Stomach (tissue), 4 donors: ENCODE results near the gene CRAMP1.

Experiments used
- EP300 ChIP-seq: sonication (generic); formaldehyde crosslinking; IDR thresholded peaks from one replicate; pipeline ENCODE4 v1.6.1; 2017; ENCODE audit warnings: antibody characterized with exemption
- TF ChIP-seq, protein P1 (sequence below), 7 experiments: fragments of 450-650 bp in 4 of 7; fragments of 200-600 bp in 3 of 7; sonication (generic) in 3 of 7; IDR thresholded peaks; one replicate each; pipeline ENCODE4 v1.5.1; 2016 to 2019; ENCODE audit warnings: antibody characterized with exemption in 7 of 7, control low read depth in 2 of 7, mild to moderate bottlenecking in 1 of 7

DNA sequence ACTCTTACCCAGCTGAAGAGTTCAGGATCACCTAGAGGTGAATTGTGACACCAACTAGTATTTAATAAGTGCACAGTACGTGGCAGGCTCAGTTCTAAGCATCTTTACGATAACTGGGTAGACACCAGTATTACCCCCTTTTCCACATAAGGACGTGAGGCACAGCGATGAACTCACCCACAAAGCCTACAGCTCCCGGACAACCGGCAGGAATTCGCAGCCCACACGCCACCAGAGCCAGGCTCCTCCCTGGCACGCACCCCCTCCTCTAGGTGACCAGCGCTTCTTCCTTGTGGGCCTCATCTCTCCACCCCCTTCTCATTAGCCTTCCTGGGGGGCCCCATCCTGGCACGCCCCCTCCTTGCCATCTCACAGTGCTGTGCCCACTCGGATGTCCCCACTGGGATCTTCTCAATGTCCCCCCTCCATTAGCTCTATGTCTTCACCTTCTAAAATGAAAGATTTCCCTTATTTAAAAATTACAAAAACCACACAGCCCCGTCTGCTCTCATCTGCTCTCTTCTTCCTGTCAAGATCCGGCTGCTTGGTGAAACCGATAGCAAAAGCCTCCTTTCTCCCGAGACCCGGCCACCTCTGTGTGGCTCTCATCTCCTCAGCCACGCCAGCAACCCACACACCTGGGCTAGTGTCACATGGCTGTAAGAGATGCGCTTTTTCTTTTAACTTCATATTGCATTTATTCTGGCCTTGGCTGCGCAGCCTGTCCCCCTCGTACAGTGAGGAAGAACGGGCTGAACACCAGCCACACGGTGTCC lies 21.0 kb upstream of the CRAMP1 start:
- TF ChIP-seq, protein P1, sequence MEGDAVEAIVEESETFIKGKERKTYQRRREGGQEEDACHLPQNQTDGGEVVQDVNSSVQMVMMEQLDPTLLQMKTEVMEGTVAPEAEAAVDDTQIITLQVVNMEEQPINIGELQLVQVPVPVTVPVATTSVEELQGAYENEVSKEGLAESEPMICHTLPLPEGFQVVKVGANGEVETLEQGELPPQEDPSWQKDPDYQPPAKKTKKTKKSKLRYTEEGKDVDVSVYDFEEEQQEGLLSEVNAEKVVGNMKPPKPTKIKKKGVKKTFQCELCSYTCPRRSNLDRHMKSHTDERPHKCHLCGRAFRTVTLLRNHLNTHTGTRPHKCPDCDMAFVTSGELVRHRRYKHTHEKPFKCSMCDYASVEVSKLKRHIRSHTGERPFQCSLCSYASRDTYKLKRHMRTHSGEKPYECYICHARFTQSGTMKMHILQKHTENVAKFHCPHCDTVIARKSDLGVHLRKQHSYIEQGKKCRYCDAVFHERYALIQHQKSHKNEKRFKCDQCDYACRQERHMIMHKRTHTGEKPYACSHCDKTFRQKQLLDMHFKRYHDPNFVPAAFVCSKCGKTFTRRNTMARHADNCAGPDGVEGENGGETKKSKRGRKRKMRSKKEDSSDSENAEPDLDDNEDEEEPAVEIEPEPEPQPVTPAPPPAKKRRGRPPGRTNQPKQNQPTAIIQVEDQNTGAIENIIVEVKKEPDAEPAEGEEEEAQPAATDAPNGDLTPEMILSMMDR (IDR thresholded peaks at IDR 0.05): no peak
- no peak for TF ChIP-seq EP300
